ENCODE measurements around the gene TSEN2.

Gene TSEN2

GRCh38 chr3:12486916-12487315, 2.6 kb downstream of the TSEN2 start:
- no peak for TF ChIP-seq CTCF (IDR thresholded peaks at IDR 0.05; ENCODE audit: low read depth, low read length)
- H3K4me3 ChIP-seq (ENCODE audit: low read depth, low read length): no peak overlapping the region

GRCh38 chr3:12487336-12487735, 3.1 kb downstream of the TSEN2 start:
- H3K4me3 ChIP-seq (ENCODE audit: low read depth, low read length): no peak overlapping the region
- TF ChIP-seq CTCF (IDR thresholded peaks at IDR 0.05; ENCODE audit: low read depth, low read length): no peak

GRCh38 chr3:12487786-12488185, 3.5 kb downstream of the TSEN2 start:
- H3K4me3 ChIP-seq (ENCODE audit: low read depth, low read length): no peak overlapping the region
- TF ChIP-seq CTCF (IDR thresholded peaks at IDR 0.05; ENCODE audit: low read depth, low read length): no peak

- H3K4me3 ChIP-seq (ENCODE audit: low read depth, low read length): no peak overlapping the region
- no peak for TF ChIP-seq CTCF (IDR thresholded peaks at IDR 0.05; ENCODE audit: low read depth, low read length)
Measured at GRCh38 chr3:12489368-12489767, 5.1 kb downstream of the TSEN2 start.

- TF ChIP-seq CTCF (IDR thresholded peaks at IDR 0.05; ENCODE audit: low read depth, low read length): no peak
- H3K4me3 ChIP-seq (ENCODE audit: low read depth, low read length): no peak overlapping the region
Measured at GRCh38 chr3:12489832-12490231, 5.6 kb downstream of the TSEN2 start.

GRCh38 chr3:12490547-12490946, 6.3 kb downstream of the TSEN2 start:
- TF ChIP-seq CTCF (IDR thresholded peaks at IDR 0.05; ENCODE audit: low read depth, low read length): no peak
- no peak overlapping the region for H3K4me3 ChIP-seq (ENCODE audit: low read depth, low read length)

- 0 out of 2 replicates have a peak, but pooled peaks have one; percentile 10 for TF ChIP-seq CTCF (IDR thresholded peaks at IDR 0.05; ENCODE audit: low read depth, low read length)
- H3K4me3 ChIP-seq (ENCODE audit: low read depth, low read length): no peak overlapping the region
Measured at GRCh38 chr3:12495749-12496452, 11.6 kb downstream of the TSEN2 start.
